ENCODE data around the gene LCT.

GRCh38 chr2:135762530-135762929 is 74.5 kb downstream of the LCT start:
- TF ChIP-seq ZBTB40 (IDR thresholded peaks at IDR 0.05) (no peak), ZBTB40 (CRISPR knock-in tag; IDR thresholded peaks at IDR 0.05) (no peak), EP300 (IDR thresholded peaks at IDR 0.05; ENCODE audit: low read depth in 2 of 2, low read length in 2 of 2) (no peak), EP300 (CRISPR knock-in tag; IDR thresholded peaks at IDR 0.05; ENCODE audit: borderline replicate concordance) (no peak), ZNF274 (CRISPR knock-in tag; IDR thresholded peaks at IDR 0.05) (no peak), TCF12 (IDR thresholded peaks at IDR 0.05) (no peak), TCF12 (CRISPR knock-in tag; IDR thresholded peaks at IDR 0.05) (no peak), MAFF (IDR thresholded peaks at IDR 0.05; ENCODE audit: low read depth, low read length) (no peak), PBX3 (CRISPR knock-in tag; IDR thresholded peaks at IDR 0.05; ENCODE audit: borderline replicate concordance) (no peak), MXI1 (IDR thresholded peaks at IDR 0.05; ENCODE audit: borderline replicate concordance, low read depth, low read length) (no peak), POLR2A (IDR thresholded peaks at IDR 0.05; ENCODE audit: insufficient read depth in 1 of 2, low read depth in 2 of 2, low read length in 2 of 2) (no peak), SMAD3 (CRISPR knock-in tag; IDR thresholded peaks at IDR 0.05) (no peak), RNF219 (CRISPR knock-in tag; IDR thresholded peaks at IDR 0.05) (no peak), CTCF (CRISPR knock-in tag; IDR thresholded peaks at IDR 0.05) (no peak), RFX5 (IDR thresholded peaks at IDR 0.05; ENCODE audit: low read depth, low read length) (no peak), ATF1 (CRISPR knock-in tag; IDR thresholded peaks at IDR 0.05) (no peak), RAD21 (CRISPR knock-in tag; IDR thresholded peaks at IDR 0.05) (no peak)

Measured in HepG2 (cell line).